Retinal pigment epithelial cell (primary cell): ENCODE data around the gene RUNDC3A.
"Not testable (repeated sequence)": the region's sequence is repeated elsewhere in the genome, so short reads cannot be mapped to it uniquely, and the experiment has no call there.

Source experiments
- DNase-seq: peaks from one replicate; pipeline ENCODE4 v3.0.0-alpha.2; 2010; ENCODE audit warnings: low read depth
- H3K4me3 ChIP-seq: 2 replicates; pipeline ENCODE4 v1.5.1; 2011; ENCODE audit warnings: mild to moderate bottlenecking, low read length, control low read depth, moderate library complexity
- TF ChIP-seq, protein P1 (sequence below): conservative IDR thresholded peaks from 2 replicates; pipeline ENCODE4 v1.5.1; 2011; ENCODE audit warnings: low read depth, low read length, control low read depth, inconsistent platforms

RUNDC3A gene

DNA sequence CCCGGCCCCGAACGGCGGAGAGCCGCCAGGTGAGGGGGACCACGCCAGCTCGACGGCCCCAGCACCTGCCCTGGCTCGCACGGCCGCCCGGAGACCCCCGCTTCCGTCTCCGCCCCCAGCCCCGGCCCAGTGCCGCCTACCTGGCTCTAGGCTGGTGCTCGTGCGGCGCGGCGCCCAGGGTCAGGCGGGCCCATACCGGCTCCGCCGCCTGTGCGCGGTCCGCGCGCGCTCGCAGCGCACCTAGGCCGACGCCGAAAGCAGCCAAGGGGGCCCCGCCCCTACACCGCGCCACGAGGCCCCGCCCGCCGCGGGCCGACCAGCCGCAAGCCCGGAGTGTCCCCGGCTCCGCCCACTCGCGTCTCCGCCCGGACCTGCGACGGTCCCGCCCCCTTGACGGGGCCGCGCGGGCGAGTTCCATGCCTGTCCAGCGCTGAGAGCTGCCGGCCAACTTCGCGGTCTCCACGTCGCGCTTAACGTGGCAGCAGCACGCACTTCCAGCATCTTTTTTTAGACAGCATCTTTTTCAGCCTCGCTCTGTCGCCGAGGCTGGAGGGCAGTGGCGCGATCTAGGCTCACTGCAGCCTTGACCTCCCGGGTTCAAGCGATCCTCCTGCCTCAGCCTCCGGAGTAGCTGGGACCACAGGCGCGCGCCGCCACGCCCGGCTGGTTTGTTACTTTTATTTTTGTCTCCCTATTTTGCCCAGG, 16.3 kb downstream of the RUNDC3A start, which contains the start of gene SLC25A39:
Gene SLC25A39, minus strand, starts transcription at position 253 of the 705 bp plus-strand sequence. CDS start 1,261 bp downstream, outside the sequence.
- H3K4me3 ChIP-seq = peak within 1 kb of the TSS; percentile 67
- TF ChIP-seq, protein P1, sequence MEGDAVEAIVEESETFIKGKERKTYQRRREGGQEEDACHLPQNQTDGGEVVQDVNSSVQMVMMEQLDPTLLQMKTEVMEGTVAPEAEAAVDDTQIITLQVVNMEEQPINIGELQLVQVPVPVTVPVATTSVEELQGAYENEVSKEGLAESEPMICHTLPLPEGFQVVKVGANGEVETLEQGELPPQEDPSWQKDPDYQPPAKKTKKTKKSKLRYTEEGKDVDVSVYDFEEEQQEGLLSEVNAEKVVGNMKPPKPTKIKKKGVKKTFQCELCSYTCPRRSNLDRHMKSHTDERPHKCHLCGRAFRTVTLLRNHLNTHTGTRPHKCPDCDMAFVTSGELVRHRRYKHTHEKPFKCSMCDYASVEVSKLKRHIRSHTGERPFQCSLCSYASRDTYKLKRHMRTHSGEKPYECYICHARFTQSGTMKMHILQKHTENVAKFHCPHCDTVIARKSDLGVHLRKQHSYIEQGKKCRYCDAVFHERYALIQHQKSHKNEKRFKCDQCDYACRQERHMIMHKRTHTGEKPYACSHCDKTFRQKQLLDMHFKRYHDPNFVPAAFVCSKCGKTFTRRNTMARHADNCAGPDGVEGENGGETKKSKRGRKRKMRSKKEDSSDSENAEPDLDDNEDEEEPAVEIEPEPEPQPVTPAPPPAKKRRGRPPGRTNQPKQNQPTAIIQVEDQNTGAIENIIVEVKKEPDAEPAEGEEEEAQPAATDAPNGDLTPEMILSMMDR = no peak
- peak; percentile 74 for DNase-seq

DNA sequence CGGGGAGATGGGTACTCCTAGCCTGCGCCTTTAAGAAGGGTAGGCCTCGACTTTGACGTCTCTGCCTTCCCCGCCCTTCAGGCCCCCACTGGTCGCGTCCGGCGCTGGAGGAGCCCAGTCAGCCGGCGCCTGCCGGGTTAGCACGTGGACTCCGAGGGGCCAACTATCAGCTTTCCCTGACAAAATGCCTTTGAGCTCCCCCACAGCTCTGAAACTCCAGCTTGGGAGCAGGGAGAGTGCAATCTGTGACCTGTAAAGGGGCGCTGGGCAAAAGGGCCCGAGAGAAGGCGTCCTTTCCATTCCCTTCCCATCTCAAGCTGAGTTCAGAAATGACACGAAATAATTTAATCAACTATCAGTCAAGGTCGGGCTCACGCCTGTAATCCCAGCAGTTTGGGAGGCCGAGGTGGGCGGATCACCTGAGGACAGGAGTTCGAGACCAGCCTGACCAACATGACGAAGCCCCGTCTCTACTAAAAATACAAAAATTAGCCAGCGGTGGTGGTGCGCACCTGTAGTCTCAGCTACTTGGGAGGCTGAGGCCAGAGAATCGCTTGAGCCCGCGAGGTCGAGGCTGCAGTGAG, 18.6 kb downstream of the RUNDC3A start:
- peak; percentile 90 for DNase-seq
- TF ChIP-seq, protein P1 = no peak
- peak overlapping the region; percentile 19 for H3K4me3 ChIP-seq

DNA sequence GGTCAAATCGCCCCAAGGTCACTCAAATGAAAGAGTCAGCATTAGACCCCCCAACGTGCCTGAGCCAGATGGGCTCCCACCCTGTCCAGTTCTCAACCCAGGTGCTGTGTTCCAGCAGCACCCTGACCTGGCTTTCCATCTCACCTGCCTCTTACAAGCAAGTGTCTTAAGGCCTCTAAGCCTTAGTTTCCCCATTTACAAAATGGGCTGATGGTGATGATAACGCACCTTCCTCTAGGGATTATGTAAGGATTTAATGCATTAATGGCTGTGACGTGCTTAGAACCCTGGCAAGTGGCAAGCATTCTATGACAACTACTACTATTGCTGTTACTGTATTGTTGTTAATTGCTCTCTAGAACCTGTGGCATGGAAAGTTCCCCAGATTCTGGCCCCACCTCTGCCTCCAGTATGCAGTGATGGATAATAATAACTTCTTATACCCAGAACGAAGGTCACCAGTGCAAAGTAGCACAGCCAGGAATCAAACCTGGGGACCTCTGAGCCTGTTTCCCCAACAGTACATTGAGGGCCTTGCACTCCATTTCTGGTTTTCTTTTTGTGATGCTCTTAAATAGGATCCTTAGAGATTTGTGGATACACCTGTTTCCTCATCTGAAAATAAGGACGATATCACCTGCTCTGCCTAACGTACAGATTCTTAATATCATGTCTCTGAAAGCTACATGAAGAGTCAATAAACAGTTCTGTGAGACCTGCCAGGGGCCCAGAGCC, 19.5 kb downstream of the RUNDC3A start:
- no peak for DNase-seq
- TF ChIP-seq, protein P1 = no peak
- H3K4me3 ChIP-seq = no peak overlapping the region

DNA sequence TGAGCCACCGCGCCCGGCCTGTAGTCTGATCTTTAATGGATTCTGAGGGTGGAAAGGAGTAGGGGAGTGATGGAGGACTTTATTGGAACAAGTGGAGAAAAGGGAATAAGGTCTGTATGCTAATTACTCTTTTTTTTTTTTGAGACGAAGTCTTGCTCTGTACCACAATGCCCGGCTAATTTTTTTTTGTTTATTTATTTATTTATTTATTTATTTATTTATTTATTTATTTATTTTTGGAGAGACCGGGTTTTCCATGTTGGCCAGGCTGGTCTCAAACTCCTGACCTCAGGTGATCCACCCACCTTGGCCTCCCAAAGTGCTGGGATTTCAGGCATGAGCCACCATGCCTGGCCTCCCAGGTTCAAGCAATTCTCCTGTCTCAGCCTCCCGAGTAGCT, 21.1 kb downstream of the RUNDC3A start:
- not testable (repeated sequence) for DNase-seq, H3K4me3 ChIP-seq

DNA sequence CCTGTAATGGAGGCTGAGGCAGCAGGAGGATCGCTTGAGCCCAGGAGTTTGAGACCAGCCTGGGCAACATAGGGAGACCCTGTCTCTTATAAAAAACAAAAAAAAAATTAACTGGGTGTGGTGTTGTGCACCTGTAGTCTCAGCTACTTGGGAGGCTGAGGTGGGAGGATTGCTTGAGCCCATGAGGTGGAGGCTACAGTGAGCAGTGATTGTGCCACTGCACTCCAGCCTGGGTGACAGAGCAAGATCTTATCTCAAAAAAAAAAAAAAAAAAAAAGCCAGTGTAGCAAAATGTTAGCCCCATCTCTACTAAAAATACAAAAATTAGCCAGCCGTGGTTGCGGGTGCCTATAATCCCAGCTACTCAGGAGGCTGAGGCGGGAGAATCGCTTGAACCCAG, 21.9 kb downstream of the RUNDC3A start:
- DNase-seq, H3K4me3 ChIP-seq: not testable (repeated sequence)

DNA sequence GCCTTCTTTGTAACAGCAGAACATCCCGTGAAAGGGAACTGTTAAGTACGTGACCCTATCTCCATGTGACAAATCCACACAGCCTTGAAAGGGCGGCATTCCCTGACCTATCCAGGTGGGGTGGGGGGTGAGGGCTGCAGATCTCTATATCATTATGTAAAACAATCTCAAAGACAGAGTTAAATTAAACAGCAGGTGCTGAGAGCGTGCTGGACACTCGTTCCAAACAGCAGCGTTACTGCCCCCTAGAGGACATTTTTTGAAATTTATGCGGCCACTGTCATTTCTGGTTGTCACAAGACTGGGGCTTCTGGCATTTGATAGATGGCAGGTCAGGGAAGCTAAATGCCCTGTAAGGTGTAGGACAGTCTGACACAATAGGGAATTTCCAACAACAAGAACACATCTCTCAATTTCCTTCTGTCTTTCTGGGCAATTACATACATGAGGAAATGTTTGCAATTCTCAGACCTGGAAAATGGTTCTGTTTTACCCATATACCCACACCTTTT, 22.9 kb downstream of the RUNDC3A start:
- H3K4me3 ChIP-seq = no peak overlapping the region
- TF ChIP-seq, protein P1 = peak; percentile 78
- DNase-seq = no peak

DNA sequence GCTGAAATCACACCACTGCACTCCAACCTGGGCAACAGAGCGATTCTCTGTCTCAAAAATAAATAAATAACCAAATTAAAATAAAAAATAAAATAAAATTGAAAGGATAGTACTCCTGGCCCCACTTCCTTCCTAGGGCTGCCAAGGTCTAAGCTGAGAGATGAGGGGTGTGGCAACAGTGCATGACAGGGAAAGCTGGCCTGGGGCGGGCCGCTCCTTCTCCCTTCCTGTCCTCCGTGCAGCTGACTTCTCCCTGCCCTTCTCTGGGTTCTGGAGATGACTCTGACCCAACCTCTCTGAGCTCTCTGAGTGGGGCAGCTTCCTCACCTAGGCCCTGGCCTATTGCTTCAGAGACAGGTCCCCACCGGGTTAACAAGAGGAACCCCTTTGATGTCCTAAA, 25.0 kb downstream of the RUNDC3A start:
- TF ChIP-seq, protein P1 = no peak
- DNase-seq = no peak
- no peak overlapping the region for H3K4me3 ChIP-seq
